GM12865 (cell line): Measurements from ENCODE around the gene FKBP11.
A peak's percentile ranks its signal among the peaks of the same experiment; 100 is the strongest.

ENCODE experiments used
- DNase-seq: peaks from one replicate; pipeline ENCODE4 v3.0.0; 2010; ENCODE audit warnings: low read depth
- H3K4me3 ChIP-seq: 2 replicates; pipeline ENCODE4 v1.5.1; 2011; ENCODE audit warnings: mild to moderate bottlenecking, low read depth, low read length, control low read depth
- CTCF ChIP-seq: IDR thresholded peaks from 2 replicates; pipeline ENCODE4 v1.5.1; 2011; ENCODE audit warnings: low read length, control low read depth, low read depth, inconsistent platforms; ENCODE audit not compliant: insufficient read depth; ENCODE audit errors: missing control alignments

FKBP11 gene

GRCh38 chr12:48940181-48940580 lies 14.9 kb upstream of the FKBP11 start:
- no peak overlapping the region for H3K4me3 ChIP-seq
- DNase-seq = no peak
- TF ChIP-seq CTCF = no peak

- no peak for TF ChIP-seq CTCF
- no peak for DNase-seq
These were observed 13.5 kb upstream of the FKBP11 start for GRCh38 chr12:48938805-48939204.

DNA sequence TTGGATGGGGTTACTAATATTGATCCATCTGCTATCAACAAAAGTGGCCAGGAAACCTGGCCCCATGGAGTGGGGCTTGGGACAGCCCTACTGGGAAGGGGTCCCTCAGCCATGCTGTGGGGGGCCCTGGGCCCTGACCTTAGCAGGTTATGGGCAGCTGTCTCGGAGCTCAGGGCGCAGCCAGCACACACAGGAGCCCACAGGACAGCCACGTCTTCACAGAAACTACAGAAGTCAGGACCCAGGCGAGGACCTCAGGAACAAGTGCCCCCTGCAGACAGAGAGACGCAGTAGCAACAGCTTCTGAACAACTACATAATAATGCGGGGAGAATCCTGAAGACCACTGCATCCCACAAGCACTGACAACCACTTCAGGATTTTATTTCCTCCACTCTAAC lies 11.9 kb upstream of the FKBP11 start:
- DNase-seq = no peak
- no peak for TF ChIP-seq CTCF
- H3K4me3 ChIP-seq = no peak overlapping the region

More at GRCh38 chr12:48938805-48939204, 13.5 kb upstream of the FKBP11 start:
- no peak overlapping the region for H3K4me3 ChIP-seq

DNA sequence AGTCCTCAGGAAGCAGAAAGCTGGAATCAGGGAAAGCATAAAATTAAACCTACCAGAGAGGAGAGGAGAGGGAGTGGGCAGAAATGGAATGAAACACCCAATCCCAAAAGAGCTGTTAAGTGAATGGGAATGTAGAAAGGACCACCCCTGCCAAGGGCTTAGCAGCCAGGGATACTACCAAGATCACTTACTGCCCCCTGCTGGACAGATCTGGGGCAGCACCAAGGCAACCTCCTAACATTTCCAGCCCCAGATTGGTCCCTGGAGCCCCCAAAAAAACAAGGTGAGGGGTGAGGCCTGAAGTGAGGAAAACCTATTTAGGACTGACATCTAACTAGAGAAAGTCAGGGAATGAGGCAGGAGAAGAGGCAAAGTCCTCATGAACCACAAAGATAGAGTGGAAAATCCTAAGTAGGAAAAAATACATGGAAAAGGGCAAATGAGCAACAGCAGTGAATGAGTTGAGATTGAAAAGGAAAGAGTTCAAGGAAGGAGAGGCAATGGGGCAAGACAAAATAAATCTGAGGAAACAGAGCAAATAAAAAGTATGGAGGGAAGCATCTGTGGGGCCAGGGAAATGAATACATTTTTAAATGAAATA lies 11.2 kb upstream of the FKBP11 start:
- peak; percentile 76 for DNase-seq

GRCh38 chr12:48934312-48934706 lies 9.0 kb upstream of the FKBP11 start:
- DNase-seq = no peak
- no peak overlapping the region for H3K4me3 ChIP-seq
- TF ChIP-seq CTCF = peak; percentile 26

More for the DNA sequence above, 11.2 kb upstream of the FKBP11 start:
- no peak overlapping the region for H3K4me3 ChIP-seq
- TF ChIP-seq CTCF = peak; percentile 94

DNA sequence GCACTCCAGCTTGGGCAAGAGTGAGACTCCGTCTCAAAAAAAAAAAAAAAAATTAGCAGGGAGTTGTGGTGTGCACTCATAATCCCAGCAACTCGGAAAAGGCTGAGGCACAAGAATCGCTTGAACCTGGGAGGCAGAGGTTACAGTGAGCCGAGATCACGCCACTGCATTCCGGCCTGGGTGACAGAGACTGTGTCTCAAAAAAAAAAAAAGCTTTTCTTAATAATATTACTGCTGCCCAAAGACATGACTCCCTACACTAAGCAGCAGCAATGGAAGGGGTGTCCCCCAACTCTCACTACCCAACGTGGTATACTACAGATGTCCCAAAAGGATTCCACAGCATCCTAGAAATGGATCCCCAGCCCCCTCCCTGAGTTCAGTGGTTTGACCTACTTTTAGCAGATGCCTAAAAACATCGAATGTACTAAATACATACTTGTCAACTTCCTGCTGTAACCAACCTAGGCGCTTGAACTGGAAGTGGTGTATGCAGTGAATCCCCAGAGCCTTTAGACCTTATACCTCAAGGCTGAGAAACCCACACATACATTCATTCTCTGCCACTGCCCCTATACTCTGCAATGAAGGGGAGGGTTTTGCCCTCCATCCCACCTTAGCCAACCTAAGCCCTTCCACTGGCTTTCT lies 8.5 kb upstream of the FKBP11 start:
- DNase-seq = peak; percentile 29
- H3K4me3 ChIP-seq = no peak overlapping the region
- no peak for TF ChIP-seq CTCF

- TF ChIP-seq CTCF = no peak
- no peak overlapping the region for H3K4me3 ChIP-seq
- no peak for DNase-seq
These were observed 7.6 kb upstream of the FKBP11 start for GRCh38 chr12:48932878-48933277.
